ENCODE data around the gene NHLRC3. TPM values are rescaled to one million over a fixed set of nuclear protein-coding genes. Genes with fewer than 3 reads are reported as not detected.
A peak's percentile ranks its signal among the peaks of the same experiment; 100 is the strongest.

The NHLRC3 gene
- polyA plus RNA-seq (2012; ENCODE audit: insufficient read length, low read depth): 2.5 TPM

GRCh38 chr13:39037880-39038568 is at the start of gene NHLRC3, which contains the start of gene PROSER1:
TSS of gene NHLRC3 (plus strand) at chr13:39038456. CDS start at chr13:39038640, 184 bp downstream.
TSS of gene PROSER1 (minus strand) at chr13:39038089. CDS start at chr13:39037242, 847 bp downstream.
- peak; percentile 41 for TF ChIP-seq FOXP2 (optimal IDR thresholded peaks at IDR 0.05; ENCODE audit: borderline replicate concordance, extremely low read depth, extremely low read length, insufficient read depth)
- no peak for TF ChIP-seq TAF1 (IDR thresholded peaks at IDR 0.05; ENCODE audit: borderline replicate concordance, insufficient read depth, low read length)
- peak; percentile 60 for TF ChIP-seq POLR2AphosphoS5 (IDR thresholded peaks at IDR 0.05; ENCODE audit: low read depth, low read length)

- TF ChIP-seq REST (IDR thresholded peaks at IDR 0.05; ENCODE audit: insufficient read depth in 1 of 2, low read depth in 2 of 2, low read length in 2 of 2) (no peak), POLR2AphosphoS5 (IDR thresholded peaks at IDR 0.05; ENCODE audit: low read depth, low read length) (no peak), TAF1 (IDR thresholded peaks at IDR 0.05; ENCODE audit: borderline replicate concordance, insufficient read depth, low read length) (no peak), SIN3A (IDR thresholded peaks at IDR 0.05; ENCODE audit: borderline replicate concordance, insufficient read depth, low read length) (no peak), FOXP2 (optimal IDR thresholded peaks at IDR 0.05; ENCODE audit: borderline replicate concordance, extremely low read depth, extremely low read length, insufficient read depth) (no peak)
Observed at GRCh38 chr13:38990693-38991092, 47.6 kb upstream of the NHLRC3 start, which contains the start of gene STOML3. TSS of gene STOML3 (minus strand) at chr13:38990831. CDS start at chr13:38990721, 110 bp downstream.

- TF ChIP-seq POLR2AphosphoS5 (IDR thresholded peaks at IDR 0.05; ENCODE audit: low read depth, low read length) (no peak), SIN3A (IDR thresholded peaks at IDR 0.05; ENCODE audit: borderline replicate concordance, insufficient read depth, low read length) (no peak), FOXP2 (optimal IDR thresholded peaks at IDR 0.05; ENCODE audit: borderline replicate concordance, extremely low read depth, extremely low read length, insufficient read depth) (no peak), TAF1 (IDR thresholded peaks at IDR 0.05; ENCODE audit: borderline replicate concordance, insufficient read depth, low read length) (no peak), REST (IDR thresholded peaks at IDR 0.05; ENCODE audit: insufficient read depth in 1 of 2, low read depth in 2 of 2, low read length in 2 of 2) (no peak)
Observed at GRCh38 chr13:38993381-38993780, 44.9 kb upstream of the NHLRC3 start.

- TF ChIP-seq REST (IDR thresholded peaks at IDR 0.05; ENCODE audit: insufficient read depth in 1 of 2, low read depth in 2 of 2, low read length in 2 of 2) (no peak), SIN3A (IDR thresholded peaks at IDR 0.05; ENCODE audit: borderline replicate concordance, insufficient read depth, low read length) (no peak), FOXP2 (optimal IDR thresholded peaks at IDR 0.05; ENCODE audit: borderline replicate concordance, extremely low read depth, extremely low read length, insufficient read depth) (no peak), TAF1 (IDR thresholded peaks at IDR 0.05; ENCODE audit: borderline replicate concordance, insufficient read depth, low read length) (no peak), POLR2AphosphoS5 (IDR thresholded peaks at IDR 0.05; ENCODE audit: low read depth, low read length) (no peak)
Observed at GRCh38 chr13:38998739-38999138, 39.5 kb upstream of the NHLRC3 start.

- TF ChIP-seq FOXP2 (optimal IDR thresholded peaks at IDR 0.05; ENCODE audit: borderline replicate concordance, extremely low read depth, extremely low read length, insufficient read depth) (no peak), SIN3A (IDR thresholded peaks at IDR 0.05; ENCODE audit: borderline replicate concordance, insufficient read depth, low read length) (no peak), POLR2AphosphoS5 (IDR thresholded peaks at IDR 0.05; ENCODE audit: low read depth, low read length) (no peak), REST (IDR thresholded peaks at IDR 0.05; ENCODE audit: insufficient read depth in 1 of 2, low read depth in 2 of 2, low read length in 2 of 2) (no peak), TAF1 (IDR thresholded peaks at IDR 0.05; ENCODE audit: borderline replicate concordance, insufficient read depth, low read length) (no peak)
Observed at GRCh38 chr13:39012608-39013007, 25.6 kb upstream of the NHLRC3 start.
